Thyroid gland (tissue), 4 donors: ENCODE results near the gene PPP2R2D. TPM values are rescaled to one million over a fixed set of nuclear protein-coding genes. Genes with fewer than 3 reads are reported as not detected.

Source experiments
- DNase-seq, 2 donors: peaks; one replicate each; pipeline ENCODE4 v3.0.0-alpha.2; 2019
- H3K27ac ChIP-seq, 3 donors: fragments of 200-600 bp; sonication (generic); 1 replicate in 2 of 3; 2 replicates in 1 of 3; pipeline ENCODE4 v1.5.1; 2016 to 2019; ENCODE audit warnings: mild to moderate bottlenecking in 1 of 3, moderate library complexity in 1 of 3
- H3K27me3 ChIP-seq: fragments of 200-600 bp; sonication (generic); one replicate; pipeline ENCODE4 v1.5.1; 2019
- H3K36me3 ChIP-seq, 2 donors: fragments of 200-600 bp; sonication (generic); one replicate each; pipeline ENCODE4 v1.5.1; 2016 to 2019
- H3K4me1 ChIP-seq, 2 donors: fragments of 200-600 bp; sonication (generic); one replicate each; pipeline ENCODE4 v1.5.1; 2017 to 2019
- H3K4me3 ChIP-seq, 3 donors: fragments of 200-600 bp; sonication (generic); replicated peaks in 1 of 3; 1 replicate in 2 of 3; 2 replicates in 1 of 3; pipeline ENCODE4 v1.5.1; 2016; ENCODE audit warnings: mild to moderate bottlenecking in 1 of 3
- H3K9me3 ChIP-seq: fragments of 200-600 bp; sonication (generic); one replicate; pipeline ENCODE4 v1.5.1; 2017
- CTCF ChIP-seq, 6 experiments: fragments of 200-600 bp in 3 of 6; fragments of 450-650 bp in 3 of 6; sonication (generic) in 3 of 6; IDR thresholded peaks; one replicate each; pipeline ENCODE4 v1.5.1; 2016 to 2019; ENCODE audit warnings: antibody characterized with exemption in 6 of 6, mild to moderate bottlenecking in 2 of 6, inconsistent platforms in 1 of 6, moderate library complexity in 1 of 6
- POLR2A ChIP-seq, 2 donors: fragments of 450-650 bp; IDR thresholded peaks; one replicate each; pipeline ENCODE4 v1.6.1; 2017; ENCODE audit warnings: antibody characterized with exemption in 2 of 2, mild to moderate bottlenecking in 2 of 2, moderate library complexity in 1 of 2
- WGBS, 2 donors: methylation state at CpG; one replicate each; pipeline ENCODE4 v1.1.5; 2017; 5-methylcytosine and 5-hydroxymethylcytosine counted together
- intact Hi-C: fragments of 100-400 bp; cut with DNase I; formaldehyde crosslinking; loops from one replicate; pipeline ENCODE4 v1.15.1; 2023
- total RNA-seq, 4 donors: library from RNA; depleted of rRNA; stranded (reverse); fragments of >200 nt; gene quantifications; one replicate each; pipeline ENCODE4 v1.2.3, GENCODE V29; 2016

PPP2R2D gene
- total RNA-seq, 4 donors from 2014 or later, result 32.3 to 38.7 (median 33.9) TPM

DNA sequence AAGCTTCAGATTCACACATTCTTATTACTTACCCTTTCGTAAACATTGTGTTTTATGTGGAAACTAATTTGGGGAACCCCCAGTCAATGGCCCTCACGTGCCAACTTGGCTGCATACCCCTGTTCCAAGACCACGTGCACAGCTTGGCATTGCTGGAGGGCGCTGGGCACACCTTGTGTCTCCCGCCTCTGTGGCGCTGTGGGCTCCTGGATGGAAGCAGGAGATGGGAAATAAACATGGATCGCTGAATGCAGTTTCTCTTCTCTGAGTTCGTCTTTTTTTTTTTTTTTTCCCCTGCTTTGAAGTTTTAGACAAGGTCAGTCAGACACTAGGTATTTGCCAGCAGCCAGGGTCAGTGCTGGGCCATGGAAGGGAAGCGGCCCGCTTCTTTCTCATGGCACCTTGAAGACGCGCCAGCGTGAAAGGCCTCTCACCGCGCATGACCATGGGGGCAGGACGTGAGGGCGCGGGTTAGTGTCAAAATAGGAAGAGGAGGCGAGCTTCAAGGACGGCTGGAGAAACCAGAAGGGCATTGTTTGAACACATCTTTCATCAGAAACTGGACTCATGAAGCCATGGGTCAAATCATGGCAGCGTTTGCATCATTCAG, 53.7 kb downstream of the PPP2R2D start:
- WGBS, 2 donors, result 95 to 96% methylated on average over 21 of the region's 21 CpGs
- no peak for TF ChIP-seq POLR2A (IDR thresholded peaks at IDR 0.05)
- no peak for TF ChIP-seq CTCF (IDR thresholded peaks at IDR 0.05)
- DNase-seq, result no peak

GRCh38 chr10:131955591-131956340, 55.0 kb downstream of the PPP2R2D start:
- intact Hi-C loops, result no loop called here
- TF ChIP-seq CTCF (IDR thresholded peaks at IDR 0.05), result no peak
- Histone ChIP-seq H3K27ac (no peak overlapping the region), H3K9me3 (no peaks in the 10 kb centered on the region), H3K36me3 (peaks cover 18 to 30% of the 10 kb centered on the region in 2 donors), H3K27me3 (no peaks in the 10 kb centered on the region), H3K4me3 (no peak overlapping the region), H3K4me1 (no peaks in the 10 kb centered on the region)
- 96% methylated on average over 38 of the region's 38 CpGs for WGBS, 2 donors
- no peak for DNase-seq

More for the DNA sequence above, 53.7 kb downstream of the PPP2R2D start:
- H3K4me3 ChIP-seq, result no peak overlapping the region
- no peaks in the 10 kb centered on the region for H3K27me3 ChIP-seq
- peaks cover 23 to 34% of the 10 kb centered on the region in 2 donors for H3K36me3 ChIP-seq
- H3K27ac ChIP-seq, result no peak overlapping the region
- no peaks in the 10 kb centered on the region for H3K9me3 ChIP-seq
- intact Hi-C loops, result no loop called here
- H3K4me1 ChIP-seq, result no peaks in the 10 kb centered on the region

GRCh38 chr10:131959841-131960240, 59.0 kb downstream of the PPP2R2D start:
- no peak overlapping the region for H3K27ac ChIP-seq
- H3K9me3 ChIP-seq, result no peaks in the 10 kb centered on the region
- H3K4me1 ChIP-seq, result no peaks in the 10 kb centered on the region
- intact Hi-C loops, result no loop called here
- H3K36me3 ChIP-seq, result peaks cover 15 to 22% of the 10 kb centered on the region in 2 donors
- DNase-seq, result no peak
- 91 to 94% methylated on average over 18 to 19 of the region's 19 CpGs for WGBS, 2 donors
- H3K4me3 ChIP-seq, result no peak overlapping the region
- no peaks in the 10 kb centered on the region for H3K27me3 ChIP-seq
- no peak for TF ChIP-seq POLR2A (IDR thresholded peaks at IDR 0.05)
- TF ChIP-seq CTCF (IDR thresholded peaks at IDR 0.05), result no peak

DNA sequence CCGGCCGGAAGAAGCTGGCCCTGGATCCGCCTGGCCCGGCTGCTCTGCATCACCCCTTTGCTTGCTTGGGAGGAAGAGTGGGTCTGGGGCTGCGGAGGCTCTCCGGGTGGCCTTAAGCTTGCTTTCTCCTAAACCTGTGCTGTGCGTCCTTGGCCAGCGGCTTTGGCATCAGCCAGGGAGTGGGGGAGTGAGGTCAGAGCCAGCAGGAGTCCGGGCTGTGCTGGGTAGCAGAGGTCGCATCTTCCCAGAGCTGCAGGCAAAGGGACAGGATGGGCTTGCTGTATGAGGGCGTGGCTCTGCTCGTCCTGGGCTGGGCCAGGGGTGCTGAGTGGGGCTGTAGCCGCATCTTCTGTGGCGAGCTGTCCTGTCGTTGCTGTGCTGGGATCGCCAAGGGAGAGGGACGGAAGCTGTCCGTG, 59.8 kb downstream of the PPP2R2D start:
- 89 to 91% methylated on average over 13 to 18 of the region's 18 CpGs for WGBS, 2 donors
- intact Hi-C loops, result no loop called here
- no peaks in the 10 kb centered on the region for H3K9me3 ChIP-seq
- H3K4me1 ChIP-seq, result no peaks in the 10 kb centered on the region
- H3K4me3 ChIP-seq, result no peak overlapping the region
- no peak overlapping the region for H3K27ac ChIP-seq
- TF ChIP-seq POLR2A (IDR thresholded peaks at IDR 0.05), result no peak
- TF ChIP-seq CTCF (IDR thresholded peaks at IDR 0.05), result no peak
- peaks cover 11 to 18% of the 10 kb centered on the region in 2 donors for H3K36me3 ChIP-seq
- DNase-seq, result no peak
- H3K27me3 ChIP-seq, result no peaks in the 10 kb centered on the region
